Chondrocyte (in vitro differentiated cells): ENCODE results near the gene SHB. TPM values are rescaled to one million over a fixed set of nuclear protein-coding genes. Genes with fewer than 3 reads are reported as not detected.

ENCODE experiments used
- DNase-seq: peaks from one replicate; pipeline ENCODE4 v3.0.0; 2021; ENCODE audit warnings: mixed read lengths, low spot score
- H3K27ac Mint-ChIP-seq: one replicate; pipeline ENCODE4 v1.8.0; 2021; ENCODE audit warnings: mild to moderate bottlenecking, moderate library complexity, mixed read lengths; ENCODE audit not compliant: unreplicated experiment
- H3K27me3 Mint-ChIP-seq: 2 replicates; pipeline ENCODE4 v1.8.0; 2021; ENCODE audit warnings: low read depth, mixed read lengths
- H3K36me3 Mint-ChIP-seq: 2 replicates; pipeline ENCODE4 v1.8.0; 2021; ENCODE audit warnings: low read depth, mixed read lengths
- H3K4me1 Mint-ChIP-seq: 2 replicates; pipeline ENCODE4 v1.8.0; 2021; ENCODE audit warnings: low read depth, mild to moderate bottlenecking, mixed read lengths
- H3K4me3 Mint-ChIP-seq: one replicate; pipeline ENCODE4 v1.8.0; 2021; ENCODE audit warnings: mild to moderate bottlenecking, moderate library complexity, mixed read lengths; ENCODE audit not compliant: unreplicated experiment
- H3K9me3 Mint-ChIP-seq: 2 replicates; pipeline ENCODE4 v1.8.0; 2021; ENCODE audit warnings: low read depth, mixed read lengths
- CTCF ChIP-seq: fragments of 200-600 bp; sonication (generic); IDR thresholded peaks from 2 replicates; pipeline ENCODE4 v1.5.0; 2021; ENCODE audit warnings: antibody characterized with exemption, mild to moderate bottlenecking, moderate library complexity
- total RNA-seq: library from RNA; stranded (reverse); gene quantifications from 3 replicates; pipeline ENCODE4 v1.2.1, GENCODE V29; 2021

Gene SHB
- total RNA-seq, 1 donor from 2014 or later, result 23.8 TPM

- Mint-ChIP-seq H3K4me3 (no peak overlapping the region), H3K9me3 (no peaks in the 10 kb centered on the region), H3K4me1 (peaks cover 9% of the 10 kb centered on the region), H3K36me3 (no peaks in the 10 kb centered on the region), H3K27me3 (no peaks in the 10 kb centered on the region), H3K27ac (no peak overlapping the region)
- no peak for DNase-seq
- no peak for TF ChIP-seq CTCF
Observed at GRCh38 chr9:38074441-38074961, 5.5 kb upstream of the SHB start.

GRCh38 chr9:38073882-38074281 lies 4.9 kb upstream of the SHB start:
- H3K27me3 Mint-ChIP-seq, result no peaks in the 10 kb centered on the region
- H3K9me3 Mint-ChIP-seq, result no peaks in the 10 kb centered on the region
- no peak for DNase-seq
- no peak overlapping the region for H3K27ac Mint-ChIP-seq
- H3K4me3 Mint-ChIP-seq, result no peak overlapping the region
- H3K4me1 Mint-ChIP-seq, result peaks cover 6% of the 10 kb centered on the region
- no peaks in the 10 kb centered on the region for H3K36me3 Mint-ChIP-seq
- TF ChIP-seq CTCF, result no peak

- Mint-ChIP-seq H3K9me3 (no peaks in the 10 kb centered on the region), H3K4me3 (no peak overlapping the region), H3K27me3 (no peaks in the 10 kb centered on the region), H3K4me1 (peaks cover 16% of the 10 kb centered on the region), H3K27ac (no peak overlapping the region), H3K36me3 (no peaks in the 10 kb centered on the region)
- no peak for TF ChIP-seq CTCF
- no peak for DNase-seq
Observed at GRCh38 chr9:38071470-38072134, 2.6 kb upstream of the SHB start.

GRCh38 chr9:38067859-38068681 lies 957 bp downstream of the SHB start:
- TF ChIP-seq CTCF, result no peak
- Mint-ChIP-seq H3K4me1 (peaks cover 51% of the 10 kb centered on the region), H3K9me3 (no peaks in the 10 kb centered on the region), H3K4me3 (peak overlapping the region; percentile 87), H3K36me3 (no peaks in the 10 kb centered on the region), H3K27ac (no peak overlapping the region), H3K27me3 (no peaks in the 10 kb centered on the region)
- no peak for DNase-seq
